ENCODE results near the gene ZBP1.

GRCh38 chr20:57567471-57568079 is 52.7 kb downstream of the ZBP1 start:
- TF ChIP-seq CTCF (IDR thresholded peaks at IDR 0.05; ENCODE audit: low read depth, low read length) (no peak), EZH2phosphoT487 (IDR thresholded peaks at IDR 0.05; ENCODE audit: low read depth) (no peak)
